HepG2 (cell line): ENCODE data around the gene SLC48A1. TPM values are rescaled to one million over a fixed set of nuclear protein-coding genes. Genes with fewer than 3 reads are reported as not detected.

Source experiments
- ATAC-seq: fragments of 200-7000 bp; cut with Tn5 transposase; 3 replicates; pipeline ENCODE4 v1.9.1; 2020; ENCODE audit warnings: mild to moderate bottlenecking, moderate library complexity
- BruUV-seq: library from RNA; stranded (reverse); fragments of 400-500 nt; replicated peaks from 2 replicates; lab custom pipeline; 2021; lab: Mats Ljungman, UMichigan
- CTCF ChIA-PET: fragments of 300-600 bp; formaldehyde crosslinking; extraction: SDS; loops from one replicate; lab custom pipeline; 2021; ENCODE audit warnings: low total read pairs, inconsistent platforms, low intra/inter-chr PET ratio; lab: Yijun Ruan, JAX
- POLR2A ChIA-PET: fragments of 350-600 bp; sonication (Branson Sonifier 250); formaldehyde crosslinking; loops from one replicate; lab custom pipeline; 2020; ENCODE audit warnings: antibody characterized with exemption, inconsistent platforms; lab: Yijun Ruan, JAX
- DNase-seq: peaks from one replicate; pipeline ENCODE4 v3.0.0-alpha.2; 2015; ENCODE audit warnings: low spot score
- FAIRE-seq: peaks from 3 replicates; lab custom pipeline; 2011; peaks lifted over from hg19 to GRCh38; lab: Jason Lieb, UNC
- H2AFZ ChIP-seq: one replicate; pipeline ENCODE4 v1.6.1; 2011; ENCODE audit warnings: low read length, inconsistent platforms
- H3K27ac ChIP-seq: fragments of 300-600 bp; 3 replicates; pipeline ENCODE4 v1.8.0; 2011; ENCODE audit warnings: mixed run types, mild to moderate bottlenecking, mixed read lengths, low read length, inconsistent platforms; ENCODE audit not compliant: insufficient read depth; ENCODE audit errors: extremely low read length
- H3K27me3 ChIP-seq, 2 experiments: fragments of 200-600 bp in 1 of 2; 2 replicates in 1 of 2; 3 replicates in 1 of 2; pipeline versions ENCODE4 v1.6.0 to v1.8.0; 2011; ENCODE audit warnings: low read length in 2 of 2, mild to moderate bottlenecking in 2 of 2, moderate library complexity in 2 of 2, inconsistent platforms in 1 of 2; ENCODE audit not compliant: insufficient read depth in 2 of 2, control insufficient read depth in 1 of 2
- H3K36me3 ChIP-seq, 2 experiments: fragments of 200-600 bp in 1 of 2; replicated peaks in 1 of 2; 2 replicates in 1 of 2; 3 replicates in 1 of 2; pipeline versions ENCODE4 v1.5.1 to v1.8.0; 2011; ENCODE audit warnings: low read length in 2 of 2, inconsistent platforms in 1 of 2; ENCODE audit not compliant: insufficient read depth in 2 of 2, control insufficient read depth in 1 of 2
- H3K4me1 ChIP-seq: 2 replicates; pipeline ENCODE4 v1.5.1; 2012; ENCODE audit warnings: low read length, inconsistent platforms; ENCODE audit not compliant: insufficient read depth
- H3K4me2 ChIP-seq: 2 replicates; pipeline ENCODE4 v1.6.0; 2011; ENCODE audit warnings: low read depth, low read length, inconsistent platforms
- H3K4me3 ChIP-seq, 3 experiments: fragments of 200-600 bp in 1 of 3; sonication (generic), shearing (Covaris generic) in 1 of 3; replicated peaks in 1 of 3; 2 replicates each; pipeline ENCODE4 v1.5.1; 2011 to 2016; ENCODE audit warnings: low read length in 3 of 3, inconsistent platforms in 2 of 3, low read depth in 2 of 3, mild to moderate bottlenecking in 2 of 3, control low read depth in 1 of 3, mixed read lengths in 1 of 3; ENCODE audit not compliant: insufficient read depth in 1 of 3
- H3K79me2 ChIP-seq: one replicate; pipeline ENCODE4 v1.6.1; 2011; ENCODE audit warnings: low read length, inconsistent platforms; ENCODE audit not compliant: insufficient read depth
- H3K9ac ChIP-seq: 2 replicates; pipeline ENCODE4 v1.6.0; 2011; ENCODE audit warnings: mild to moderate bottlenecking, low read depth, low read length, inconsistent platforms; ENCODE audit not compliant: insufficient read depth
- H3K9me3 ChIP-seq: 2 replicates; pipeline ENCODE4 v1.5.1; 2012; ENCODE audit warnings: mild to moderate bottlenecking, low read length
- H4K20me1 ChIP-seq: 2 replicates; pipeline ENCODE4 v1.6.0; 2011; ENCODE audit warnings: inconsistent platforms, mild to moderate bottlenecking, low read length, moderate library complexity; ENCODE audit not compliant: insufficient read depth
- CAMTA2 ChIP-seq: sonication (generic); formaldehyde crosslinking; IDR thresholded peaks from 2 replicates; pipeline ENCODE4 v1.4.0; 2020; ENCODE audit warnings: mild to moderate bottlenecking, missing genetic modification reagents, borderline replicate concordance
- IRX3 ChIP-seq: sonication (generic); formaldehyde crosslinking; IDR thresholded peaks from 2 replicates; pipeline ENCODE4 v1.8.1; 2023; ENCODE audit warnings: mild to moderate bottlenecking, low read depth, missing genetic modification reagents, borderline replicate concordance
- MAFF ChIP-seq: IDR thresholded peaks from 2 replicates; pipeline ENCODE4 v1.6.1; 2011; ENCODE audit warnings: low read depth, low read length, improper control_type of control experiment
- MAFK ChIP-seq, 2 experiments: IDR thresholded peaks in 1 of 2; conservative IDR thresholded peaks in 1 of 2; 2 replicates each; pipeline ENCODE4 v1.6.1; 2011; ENCODE audit warnings: improper control_type of control experiment in 2 of 2, low read length in 2 of 2
- NCOA5 ChIP-seq: sonication (generic); formaldehyde crosslinking; IDR thresholded peaks from 2 replicates; pipeline ENCODE4 v1.4.0; 2020; ENCODE audit warnings: missing genetic modification reagents
- NKX3-1 ChIP-seq: sonication (generic); formaldehyde crosslinking; IDR thresholded peaks from 2 replicates; pipeline ENCODE4 v1.5.0; 2020; ENCODE audit warnings: missing genetic modification reagents
- WGBS: methylation state at CpG from one replicate; pipeline ENCODE4 v1.1.6; 2017; ENCODE audit warnings: low lambda C conversion rate; 5-methylcytosine and 5-hydroxymethylcytosine counted together
- in situ Hi-C: cut with HindIII; loops from 2 replicates; pipeline ENCODE4 v1.10.0; 2017; ENCODE audit warnings: low pct_unique_long_range_greater_than_20kb; ENCODE audit not compliant: extremely low pct_ligation_motif_present
- intact Hi-C: fragments of 100-400 bp; cut with micrococcal nuclease; formaldehyde crosslinking; loops from one replicate; pipeline ENCODE4 v1.10.0; 2022; ENCODE audit not compliant: unreplicated experiment
- polyA plus RNA-seq, 8 experiments: library from polyadenylated mRNA; depleted of rRNA in 3 of 8; stranded (reverse) in 7 of 8; unstranded in 1 of 8; fragments of >200 nt; fragmentation: Illumina TruSeq in 4 of 8; extraction: Trizol in 4 of 8; gene quantifications; 2 replicates each; pipeline versions ENCODE4 v1.2.1 to v1.2.3, GENCODE V29; 2011 to 2016; ENCODE audit warnings: low read depth in 4 of 8, missing spikeins in 1 of 8, mixed read lengths in 1 of 8; ENCODE audit not compliant: insufficient read depth in 1 of 8
- total RNA-seq, 5 experiments: library from RNA; depleted of rRNA; stranded (reverse); fragments of >200 nt; fragmentation: Illumina TruSeq; extraction: Trizol; gene quantifications; 2 replicates each; pipeline ENCODE4 v1.2.3, GENCODE V29; 2016; ENCODE audit warnings: low read depth in 1 of 5

The SLC48A1 gene
- total and polyA plus RNA-seq, 2 of the 13 experiments (the other 11 are each of a cell fraction or from before 2014, with no cell fraction given): 2.2 to 3.7 TPM

- Histone ChIP-seq H4K20me1 (no peaks in the 10 kb centered on the region), H3K4me3 (no peak overlapping the region), H3K27me3 (no peaks in the 10 kb centered on the region), H2AFZ (no peak overlapping the region), H3K4me2 (no peak overlapping the region), H3K79me2 (no peaks in the 10 kb centered on the region), H3K9me3 (no peaks in the 10 kb centered on the region), H3K27ac (no peak overlapping the region), H3K9ac (no peak overlapping the region), H3K4me1 (peaks cover 17% of the 10 kb centered on the region), H3K36me3 (peaks cover 2% of the 10 kb centered on the region in 2 experiments; a peak in 3 of 5 replicates)
- 85% methylated on average over 6 of the region's 11 CpGs for WGBS
- POLR2A ChIA-PET: interaction anchor here (0.7 kb wide), 1 partner anchor 28 kb away, joined by 3 read pairs; no protein-coding TSS in a partner anchor
- DNase-seq (no peak), FAIRE-seq (no peak), ATAC-seq (no peak)
- BruUV-seq: no TSS peak
- TF ChIP-seq MAFK (conservative IDR thresholded peaks at IDR 0.05 in 1 of 2, IDR thresholded peaks at IDR 0.05 in 1 of 2; ENCODE audit: low read length in 2 of 2): peak; percentile 85 to 91
- TF ChIP-seq CAMTA2: no peak
- no peak for TF ChIP-seq NKX3-1 (CRISPR knock-in tag)
- TF ChIP-seq MAFF: peak; percentile 76
- no peak for TF ChIP-seq NCOA5
- TF ChIP-seq IRX3 (CRISPR knock-in tag): no peak
- in situ Hi-C loops: loop anchor here (5.0 kb wide), 2 partner anchors 38 to 68 kb away; no protein-coding TSS in a partner anchor
- CTCF ChIA-PET: interaction anchor here (1.0 to 3.6 kb wide), 5 partner anchors 36 to 68 kb away, joined by 3 to 56 read pairs (median 15); no protein-coding TSS in a partner anchor
- intact Hi-C loops: loop anchor here (1.0 to 5.0 kb wide), 4 partner anchors 38 to 128 kb away; no protein-coding TSS in a partner anchor
Observed at GRCh38 chr12:47779943-47780504, 7.0 kb downstream of the SLC48A1 start.
